Activated CD8-positive, alpha-beta memory T cell treated with anti-CD3 and anti-CD28 coated beads for 24 hours (primary cell): ENCODE measurements around the gene TNS1.

Source experiments
- DNase-seq: peaks from one replicate; pipeline ENCODE4 v3.0.0-alpha.2; 2020

Gene TNS1

DNA sequence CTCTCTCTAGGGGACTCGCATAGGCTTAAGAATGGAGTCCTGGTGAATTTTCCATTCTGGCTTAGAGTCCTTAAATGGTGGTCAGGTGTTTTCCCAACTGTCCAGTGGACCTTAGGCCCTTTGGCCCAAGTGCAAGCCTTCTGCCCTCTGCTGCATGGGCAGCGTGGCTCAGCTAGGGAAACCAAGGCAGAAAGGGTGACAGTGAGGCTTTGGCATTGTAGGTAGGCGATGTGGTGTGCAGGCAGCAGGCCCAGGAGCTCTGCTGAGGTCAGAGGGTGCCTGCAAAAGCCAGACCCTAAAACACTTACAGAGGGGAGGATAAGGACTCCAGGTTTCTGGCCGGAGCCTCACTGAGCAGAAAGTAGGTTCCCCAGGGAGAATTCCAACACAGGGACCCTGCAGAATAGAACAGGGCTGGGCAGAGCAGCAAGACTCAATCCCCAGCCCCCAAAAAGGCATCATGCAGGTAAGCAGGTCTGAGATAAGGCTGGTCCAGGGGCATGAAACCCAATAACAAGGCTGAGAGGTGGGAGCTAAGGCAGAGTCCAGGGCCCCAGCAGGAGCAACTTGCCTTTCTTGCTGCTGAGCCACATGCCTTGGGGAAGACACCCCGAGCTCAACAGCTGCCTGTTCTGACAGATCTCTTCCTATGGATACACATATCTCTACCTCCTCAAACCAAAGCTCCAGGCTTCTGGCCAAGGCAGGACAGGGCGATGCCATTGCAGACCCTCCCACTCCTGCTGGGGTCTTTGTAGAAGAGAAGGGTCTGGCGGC is 199.7 kb downstream of the TNS1 start:
- DNase-seq = no peak

DNA sequence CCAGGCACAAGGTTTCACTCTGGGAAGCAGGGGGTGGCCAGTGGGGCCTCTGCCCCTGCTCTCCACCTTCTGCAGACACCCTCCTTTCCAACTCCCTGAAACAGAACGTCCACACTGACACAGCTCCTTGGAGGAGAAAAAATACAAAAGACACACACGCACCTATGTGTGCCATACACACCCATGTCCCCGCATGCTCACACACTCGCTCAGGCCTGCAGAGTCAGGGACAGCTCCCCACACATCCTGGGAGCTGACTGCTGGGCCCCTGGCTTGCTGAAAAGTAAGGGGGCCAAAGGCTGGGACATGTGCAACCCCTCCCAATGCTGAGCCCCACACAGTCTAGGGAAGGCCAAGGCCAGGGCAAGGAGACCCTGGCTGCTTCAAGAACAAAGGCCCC is 200.5 kb downstream of the TNS1 start:
- DNase-seq = no peak

DNA sequence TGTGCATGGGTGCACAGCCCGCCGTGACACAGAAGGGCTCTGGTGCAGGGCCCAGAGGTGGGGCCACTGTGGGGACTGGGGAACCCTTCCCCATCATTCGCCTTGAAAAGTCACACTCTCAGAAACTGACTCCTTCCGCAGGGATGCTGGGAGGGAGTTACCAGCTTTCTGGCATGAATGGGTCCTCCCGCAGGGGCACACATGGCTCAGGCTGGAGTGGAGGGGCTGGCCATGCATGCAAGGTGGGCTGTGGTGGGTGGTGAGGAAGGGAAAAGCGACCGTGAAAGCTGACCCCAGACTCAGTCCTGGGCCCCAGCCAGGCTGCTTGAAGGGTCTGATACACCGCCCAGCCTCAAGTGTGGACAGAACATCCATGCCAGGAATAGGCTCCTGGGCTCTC is 201.1 kb downstream of the TNS1 start:
- no peak for DNase-seq

DNA sequence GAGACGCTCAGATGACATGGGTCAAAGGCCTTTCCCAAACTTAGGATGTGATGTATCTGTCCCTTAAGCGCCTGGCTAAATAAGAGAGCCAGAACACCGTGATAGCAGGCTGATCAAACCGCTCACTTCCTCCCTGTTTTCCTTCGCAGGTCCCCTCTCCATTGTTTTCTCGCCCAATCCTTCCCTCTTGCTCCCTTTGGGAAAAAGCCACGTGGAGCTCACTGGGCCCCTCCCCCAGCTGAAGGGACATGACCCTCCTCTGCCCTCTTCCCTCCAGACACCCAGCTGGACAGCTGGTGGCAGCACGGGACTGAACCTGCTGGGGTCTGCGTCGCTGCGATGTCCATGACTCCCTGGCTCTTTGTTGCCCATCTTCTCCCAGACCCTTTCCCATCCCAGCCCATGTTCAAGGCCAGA is 201.7 kb downstream of the TNS1 start:
- no peak for DNase-seq

DNA sequence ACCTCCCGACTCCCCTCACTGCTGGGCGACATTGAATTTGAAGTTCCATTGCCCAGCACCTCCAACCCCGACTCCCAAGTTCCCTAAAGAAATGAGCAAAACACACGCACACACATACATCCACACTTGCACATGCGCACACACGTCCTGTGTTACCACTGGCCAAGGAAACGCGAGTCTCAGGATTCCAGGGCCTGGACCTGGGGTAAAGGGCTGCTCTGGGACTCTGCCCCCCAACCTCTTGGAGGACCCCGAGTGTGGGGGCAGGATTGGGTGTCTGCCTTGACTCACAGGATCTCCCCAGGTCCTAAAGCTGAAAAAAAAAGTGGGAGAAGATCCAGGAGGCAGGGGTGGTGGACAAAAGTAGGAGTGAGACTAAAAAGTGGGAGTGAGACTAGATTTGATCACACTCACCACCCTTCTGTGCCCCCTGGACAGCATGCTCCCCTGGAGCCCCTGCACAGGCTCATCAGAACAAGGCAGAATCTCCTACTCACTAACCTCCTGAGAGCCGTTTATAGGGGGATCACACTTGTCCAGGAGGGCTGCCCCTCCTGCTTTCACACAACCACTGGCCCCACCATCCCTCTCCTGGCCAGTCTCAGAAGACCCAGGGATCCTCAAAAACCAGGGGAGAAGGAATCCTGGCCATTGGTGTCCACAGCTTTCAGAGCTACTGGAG is 202.2 kb downstream of the TNS1 start:
- no peak for DNase-seq

DNA sequence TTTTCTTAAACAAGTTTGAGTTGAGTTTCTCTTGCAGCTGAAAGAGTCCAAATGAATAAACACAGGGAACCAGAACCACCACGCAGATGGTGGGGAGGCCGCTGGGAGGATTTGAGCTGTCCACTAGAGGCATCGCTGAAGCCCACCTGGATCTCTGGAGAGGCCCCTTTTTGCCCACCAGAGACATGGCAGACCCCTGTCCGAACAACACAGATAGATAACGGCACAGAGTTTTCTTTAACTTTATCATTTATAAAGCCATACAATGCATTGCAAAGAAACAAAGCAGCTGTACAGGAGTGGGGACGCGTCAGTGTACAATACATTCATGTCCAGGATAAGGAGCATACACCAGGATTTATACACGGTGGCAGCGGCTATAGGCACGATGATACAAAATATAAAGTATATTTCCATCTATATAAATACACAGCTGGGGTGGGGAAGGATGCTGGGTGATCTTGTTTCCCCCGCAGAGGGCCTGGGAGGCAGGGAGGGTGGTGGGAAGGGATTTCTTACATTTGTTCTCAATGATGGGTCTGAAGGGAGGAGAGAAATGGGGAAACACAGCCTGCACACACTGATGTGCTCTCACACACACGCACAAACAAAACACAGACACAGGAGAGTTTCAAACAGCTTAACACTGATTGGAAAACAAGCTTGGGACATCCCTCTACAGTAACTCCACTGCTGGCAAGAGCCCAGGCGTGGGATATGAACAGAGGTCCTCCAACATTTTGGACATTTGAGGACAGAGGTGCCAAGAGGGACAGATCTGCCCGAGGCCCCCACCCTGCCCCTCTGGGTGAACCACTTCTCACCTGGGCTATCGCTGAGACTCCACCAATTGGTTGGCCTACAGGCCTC is 203.0 kb downstream of the TNS1 start:
- DNase-seq = peak; percentile 17

DNA sequence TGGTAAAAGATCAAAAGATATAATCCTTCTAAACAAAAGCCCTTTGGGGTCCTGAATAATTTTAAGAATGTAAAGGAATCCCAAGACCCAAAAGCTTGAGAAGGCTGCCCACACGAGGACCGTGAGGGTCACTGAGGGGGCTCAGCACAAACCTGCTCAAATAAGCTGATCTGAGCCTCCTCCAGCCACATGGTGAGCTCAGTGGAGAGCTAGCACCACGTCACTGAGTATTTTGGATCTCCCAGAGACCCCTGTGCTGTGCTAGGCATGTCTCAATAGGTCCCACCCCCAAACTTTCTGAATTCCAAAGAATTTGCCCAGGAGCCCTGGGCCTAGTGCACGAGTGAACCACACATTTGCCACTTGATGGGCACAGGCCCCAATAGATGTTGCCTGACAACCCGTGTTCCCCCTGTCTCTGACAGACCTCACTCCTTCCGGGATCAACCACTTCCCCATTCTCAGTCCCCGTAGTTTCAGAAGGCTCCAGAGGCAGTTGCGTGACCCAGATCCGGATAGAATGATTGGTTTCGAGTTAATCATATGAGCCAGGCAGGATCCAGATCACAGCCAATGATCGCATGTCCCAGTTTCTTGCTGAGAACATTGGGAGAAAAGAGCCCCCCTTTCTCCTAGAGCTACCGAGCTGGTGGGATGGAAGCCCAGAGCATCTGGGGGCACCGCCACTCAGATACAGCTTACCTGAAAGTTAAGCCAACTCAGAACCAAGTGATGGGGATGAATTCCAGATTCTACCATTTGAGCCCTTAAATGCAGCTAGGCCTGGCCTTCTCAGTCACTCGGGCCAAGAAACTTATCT is 203.8 kb downstream of the TNS1 start:
- DNase-seq = peak; percentile 32

DNA sequence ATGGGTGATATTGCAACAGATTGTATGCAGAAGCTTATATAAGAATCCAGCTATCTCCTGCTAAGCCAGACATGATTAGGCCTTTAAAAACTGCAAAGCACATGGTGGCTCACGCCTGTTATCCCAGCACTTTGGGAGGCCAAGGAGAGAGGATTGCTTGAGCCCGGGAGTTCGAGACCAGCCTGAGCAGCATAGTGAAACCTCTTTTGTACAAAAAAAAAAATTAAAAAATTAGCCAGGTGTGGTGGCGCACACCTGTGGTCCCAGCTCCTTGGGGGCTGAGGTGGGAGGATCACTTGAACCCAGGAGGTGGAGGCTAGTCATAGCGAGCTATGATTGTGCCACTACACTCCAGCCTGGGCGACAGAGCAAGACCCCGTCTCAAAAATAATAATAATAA is 204.6 kb downstream of the TNS1 start:
- DNase-seq = peak; percentile 30

DNA sequence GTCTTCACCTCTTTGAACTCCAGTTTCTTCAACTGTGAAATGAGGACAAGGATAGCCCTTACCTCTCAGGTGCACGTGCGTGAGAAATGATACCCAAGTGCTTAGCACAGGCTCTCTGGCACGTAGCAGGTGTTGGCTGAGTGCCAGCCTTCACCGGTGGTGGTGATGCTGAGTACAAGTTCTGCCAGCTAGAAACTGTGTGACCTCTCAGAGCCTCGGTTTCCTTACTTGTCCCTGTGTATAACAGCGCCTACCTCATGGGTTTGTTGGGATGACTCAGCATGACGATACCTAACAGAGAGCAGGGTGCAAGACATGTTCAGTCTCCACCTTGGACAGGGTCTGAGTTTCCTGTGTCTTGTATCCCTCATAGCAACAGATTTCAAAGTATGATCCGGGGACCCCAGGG is 205.1 kb downstream of the TNS1 start:
- peak; percentile 46 for DNase-seq

DNA sequence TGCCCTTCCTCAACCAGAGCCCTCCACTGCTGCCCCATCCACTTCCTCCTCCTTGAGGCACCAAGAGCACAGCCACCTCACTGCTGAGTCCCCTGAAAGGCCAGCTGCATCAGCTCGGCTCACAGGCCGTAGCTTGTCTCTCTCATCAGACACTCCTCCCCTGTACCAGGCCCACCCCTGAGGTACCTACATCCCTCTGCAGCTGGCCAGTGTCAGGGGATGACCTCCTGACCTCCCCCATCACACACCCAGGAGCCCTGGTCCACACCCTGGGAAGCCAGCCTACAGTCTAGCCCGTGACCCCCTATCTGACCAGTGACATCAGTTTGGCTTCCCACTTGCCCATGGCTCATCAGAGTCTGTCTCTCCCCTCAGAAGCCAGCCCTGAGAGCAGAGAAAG is 205.6 kb downstream of the TNS1 start:
- DNase-seq = peak; percentile 41

DNA sequence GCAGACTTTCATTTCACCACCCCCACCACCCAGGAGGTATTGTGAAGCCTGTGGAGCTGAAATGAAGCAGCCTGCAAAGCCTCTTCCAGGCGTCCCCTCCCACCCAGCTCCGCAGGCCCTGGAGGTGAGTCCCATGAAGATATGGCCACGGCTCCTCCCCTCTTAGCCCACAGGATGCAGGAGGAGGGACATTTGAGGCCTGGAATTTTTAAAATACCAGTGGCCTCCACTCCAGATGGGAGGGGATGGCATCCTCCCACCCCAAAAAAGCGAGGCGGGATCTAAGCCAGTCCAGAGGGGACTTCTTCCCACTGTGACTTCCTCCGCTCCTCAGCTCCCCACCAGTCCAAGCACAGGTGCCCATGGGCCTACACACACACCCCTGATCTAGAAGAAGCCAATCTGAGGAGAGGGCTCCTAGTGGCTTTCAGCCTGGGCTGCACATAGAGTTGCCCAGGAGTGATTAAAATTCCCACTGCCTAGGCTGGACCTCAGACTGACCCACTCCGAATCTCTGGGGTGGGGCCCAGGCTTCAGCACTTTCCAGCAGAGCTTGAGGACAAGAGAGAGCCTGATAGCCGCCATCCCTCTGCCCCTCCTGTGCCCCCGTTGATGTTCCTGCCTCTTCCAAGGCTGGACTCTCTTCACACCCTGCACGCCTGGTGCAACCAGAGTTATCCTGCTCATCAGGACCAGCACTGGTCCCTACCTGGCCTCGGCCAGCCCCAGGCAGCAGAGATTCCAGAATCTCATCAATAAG is 206.9 kb downstream of the TNS1 start:
- DNase-seq = peak; percentile 17

DNA sequence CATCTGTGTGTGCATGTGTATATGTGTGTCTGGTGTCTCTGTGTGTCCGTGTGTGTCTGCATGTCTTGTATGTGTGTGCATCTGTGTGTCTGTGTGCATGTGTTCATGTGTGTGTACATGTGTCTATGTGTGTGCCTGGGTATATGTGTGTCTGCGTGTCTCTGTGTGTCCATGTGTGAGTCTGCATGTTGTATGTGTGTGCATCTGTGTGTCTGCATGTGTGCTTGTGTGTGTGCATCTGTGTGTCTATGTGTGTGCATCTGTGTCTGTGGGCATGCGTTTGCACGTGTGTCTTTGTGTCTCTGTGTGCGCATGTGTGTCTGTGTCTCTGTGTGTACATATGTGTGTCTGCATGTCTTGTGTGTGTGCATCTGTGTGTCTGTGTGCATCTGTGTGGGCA is 207.7 kb downstream of the TNS1 start:
- peak; percentile 11 for DNase-seq

DNA sequence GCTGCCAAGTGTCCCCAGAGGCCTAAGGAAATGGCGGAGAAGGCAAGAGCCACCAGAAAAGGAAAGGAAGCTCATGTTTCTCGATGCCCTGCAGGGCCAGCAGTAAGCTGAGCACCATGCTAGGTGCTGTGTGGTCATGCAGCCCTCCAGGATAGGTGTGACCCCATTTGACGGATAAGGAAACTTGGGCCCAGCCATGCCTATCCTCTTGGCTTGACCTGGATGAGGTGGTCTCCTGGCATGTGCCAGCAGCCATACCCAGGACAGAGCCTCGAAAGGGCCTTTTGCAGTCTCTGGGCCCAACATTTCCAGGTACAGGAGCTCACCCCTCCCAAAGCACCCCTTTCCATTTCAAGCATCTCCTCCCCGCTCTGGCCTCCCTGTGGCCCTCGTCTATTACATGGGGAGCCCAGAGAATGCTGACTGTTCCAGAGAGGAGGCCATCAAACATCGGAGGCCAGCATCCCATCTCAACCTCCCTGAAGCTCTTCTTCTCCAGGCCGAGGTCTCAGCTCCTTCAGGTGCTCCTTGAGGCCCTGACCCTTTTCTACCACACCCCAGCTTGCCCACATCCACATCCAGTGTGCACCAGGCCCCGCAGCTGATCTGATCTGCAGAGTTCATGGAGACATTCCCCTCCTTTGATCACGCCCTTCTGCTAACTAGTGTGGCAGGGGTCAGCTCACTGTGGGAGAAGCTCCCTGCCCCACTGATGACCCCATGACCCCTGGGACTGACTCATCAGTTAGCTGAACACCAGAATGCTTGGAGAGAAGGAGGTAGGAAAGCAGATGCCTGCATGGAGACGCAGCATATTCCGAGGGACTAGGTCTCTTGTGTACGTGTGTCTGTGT is 208.4 kb downstream of the TNS1 start:
- DNase-seq = peak; percentile 48

DNA sequence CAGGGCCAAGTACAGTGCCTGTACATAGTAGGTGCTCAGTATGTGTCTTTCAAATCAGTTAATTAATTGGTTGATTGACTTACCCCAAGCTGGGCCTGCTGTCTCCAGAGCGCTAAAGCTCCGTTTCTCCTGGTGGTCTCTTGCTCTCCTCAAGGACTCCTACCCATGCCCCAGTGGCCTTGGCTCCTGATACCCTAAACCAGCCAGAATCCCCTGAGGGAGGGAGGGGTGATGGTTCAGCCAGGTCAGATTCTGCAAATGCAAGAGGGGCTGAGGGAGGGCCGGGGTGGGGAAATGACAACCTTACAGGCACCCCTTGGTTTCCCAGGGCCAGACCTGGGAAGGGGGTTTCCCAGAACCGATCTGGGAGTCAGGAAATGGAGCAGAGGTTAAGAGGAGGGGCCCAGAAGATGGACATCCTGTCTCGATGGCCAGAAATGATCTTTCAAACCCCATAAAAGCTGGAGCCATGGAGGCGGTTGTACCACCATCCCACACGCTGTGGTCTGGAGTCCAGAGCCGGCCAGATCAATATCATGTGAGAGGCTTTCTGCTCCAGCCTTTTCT is 209.1 kb downstream of the TNS1 start:
- peak; percentile 33 for DNase-seq

DNA sequence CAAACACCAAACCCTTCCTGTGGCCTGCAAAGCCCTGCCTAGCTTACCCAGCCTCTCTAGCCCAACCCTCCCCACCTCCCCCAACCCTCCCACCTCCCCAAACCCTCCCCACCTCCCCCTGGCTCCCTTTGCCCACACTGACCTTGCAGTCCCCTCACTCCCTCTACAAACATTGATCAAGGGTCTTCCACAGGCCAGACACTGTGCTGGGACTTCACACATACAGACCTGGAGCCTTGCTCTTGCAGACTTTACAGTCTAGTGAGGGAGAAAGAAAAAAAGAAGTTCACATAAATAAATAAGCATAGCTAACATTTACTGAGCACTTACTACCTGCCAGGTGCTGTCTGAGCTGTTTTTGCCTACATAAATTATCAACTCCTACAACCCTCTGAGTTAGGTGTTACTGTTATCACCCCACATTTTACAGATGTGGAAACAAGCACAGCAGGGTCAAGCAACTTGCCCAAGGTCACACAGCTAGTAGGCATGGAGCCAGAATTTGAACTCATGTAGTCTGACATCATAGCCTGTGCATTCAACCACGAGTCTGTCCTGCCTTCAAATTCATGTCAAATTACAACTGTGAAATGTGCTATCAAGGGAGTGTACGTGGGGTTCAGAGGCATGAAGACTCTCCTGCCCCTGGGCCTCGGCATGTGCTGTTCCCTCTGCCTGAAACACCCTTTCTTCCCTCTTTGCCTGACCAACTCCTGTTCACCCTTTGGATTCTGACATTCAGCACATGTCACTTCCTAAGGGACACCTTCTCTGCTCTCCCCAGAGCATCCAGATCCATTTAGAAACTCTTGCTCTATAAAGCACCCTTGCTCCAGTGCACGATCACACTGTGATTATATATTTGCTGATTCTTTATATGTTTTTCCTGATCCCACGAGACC is 209.9 kb downstream of the TNS1 start:
- DNase-seq = peak; percentile 35

DNA sequence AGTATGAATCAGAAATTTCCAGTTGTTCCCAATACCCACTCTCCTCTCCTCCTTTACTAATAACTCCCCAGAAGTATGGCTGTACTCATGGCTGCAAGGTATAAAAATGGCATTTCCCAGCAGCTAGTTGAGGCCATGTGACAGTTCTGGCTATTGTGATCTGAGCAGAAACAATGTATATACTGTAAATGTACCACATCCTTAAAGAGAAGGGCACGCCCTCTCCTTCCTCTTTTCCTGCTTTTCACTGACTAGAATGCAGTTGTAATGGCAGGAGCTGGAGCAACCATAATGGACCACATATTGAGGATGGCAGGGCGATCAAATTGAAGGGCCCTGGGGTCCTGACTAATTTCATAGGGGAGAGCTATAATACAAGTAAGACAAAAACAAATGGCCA is 211.2 kb downstream of the TNS1 start:
- peak; percentile 45 for DNase-seq

DNA sequence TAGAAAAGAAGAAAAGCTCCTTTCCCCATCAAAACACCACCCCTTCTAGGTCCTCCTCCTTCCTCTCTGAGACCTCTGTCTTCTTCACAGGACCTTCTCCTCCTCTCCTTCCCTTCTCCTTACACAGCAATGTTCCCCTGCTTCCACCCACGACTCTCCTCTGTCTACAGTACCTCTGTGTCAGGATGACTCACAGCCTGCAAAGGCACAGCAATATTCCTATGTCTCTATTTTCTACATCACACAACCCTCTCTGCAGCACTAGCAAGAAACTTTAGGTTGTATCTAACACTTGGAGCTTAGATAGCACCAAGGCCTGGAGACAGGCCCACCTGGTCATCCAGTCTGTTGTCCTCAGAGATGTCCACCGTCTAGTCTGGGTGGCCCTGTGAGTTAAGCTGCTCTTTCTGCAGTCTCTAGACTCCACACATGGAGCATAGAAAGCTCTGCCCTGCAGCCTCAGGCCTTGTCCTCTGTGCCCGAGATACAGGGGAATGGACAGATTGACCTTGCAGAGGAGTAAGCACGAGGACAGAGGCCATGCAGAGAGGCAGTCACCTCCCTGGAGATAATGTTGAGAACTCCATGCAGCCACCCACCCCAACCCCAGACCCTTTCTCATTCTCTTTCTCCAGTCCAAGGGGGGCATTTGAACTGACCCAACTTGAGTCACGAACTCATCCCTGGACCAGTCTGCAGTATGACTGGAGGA is 212.0 kb downstream of the TNS1 start:
- peak; percentile 53 for DNase-seq

DNA sequence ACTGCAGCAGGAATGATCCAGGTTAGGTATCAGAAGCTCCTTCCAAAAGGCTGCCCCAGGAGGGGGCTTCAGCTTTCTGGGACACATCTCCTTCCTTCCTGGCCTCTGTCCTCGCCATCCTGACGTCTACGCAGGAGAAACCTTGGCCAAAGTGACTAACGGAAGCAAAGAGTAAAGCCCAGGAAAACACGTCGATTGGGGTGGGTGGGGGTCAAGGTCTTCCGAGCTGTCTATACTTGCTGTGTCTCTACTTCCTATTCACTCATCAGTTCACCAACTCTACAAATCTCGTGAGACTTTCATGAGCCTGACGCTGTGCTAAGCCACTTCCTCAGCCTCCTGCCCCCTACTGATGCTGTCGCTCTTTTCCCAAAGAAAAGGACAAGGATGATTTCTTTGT is 212.6 kb downstream of the TNS1 start:
- no peak for DNase-seq

DNA sequence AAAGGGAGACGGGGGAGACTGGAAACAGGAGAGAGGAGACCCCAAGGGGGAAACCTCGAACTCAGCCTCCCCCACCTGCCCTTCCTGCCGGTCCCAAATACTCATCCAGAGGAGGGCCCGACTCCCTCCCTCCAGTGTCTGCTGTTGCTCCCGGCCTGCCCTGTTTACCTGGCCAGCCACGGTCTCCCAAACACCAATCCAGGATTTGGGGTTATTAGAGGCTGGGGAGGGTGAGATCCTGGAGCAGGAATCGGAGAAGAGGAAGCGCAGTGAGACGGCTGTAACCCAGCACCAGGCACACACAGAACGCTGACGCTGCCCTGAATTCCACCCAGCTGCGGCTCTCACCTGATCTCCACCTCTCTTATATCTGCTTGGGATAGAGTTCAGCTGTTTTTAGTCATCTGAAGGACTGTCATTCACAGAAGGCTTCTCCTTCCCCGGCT is 213.0 kb downstream of the TNS1 start:
- DNase-seq = peak; percentile 66
